Kidney glomerular epithelial cell (primary cell): Measurements from ENCODE around the gene PARVG.
A peak's percentile ranks its signal among the peaks of the same experiment; 100 is the strongest.

ENCODE experiments used
- DNase-seq: peaks from one replicate; lab custom pipeline; 2025; lab: John Stamatoyannopoulos, UW

The PARVG gene

DNA sequence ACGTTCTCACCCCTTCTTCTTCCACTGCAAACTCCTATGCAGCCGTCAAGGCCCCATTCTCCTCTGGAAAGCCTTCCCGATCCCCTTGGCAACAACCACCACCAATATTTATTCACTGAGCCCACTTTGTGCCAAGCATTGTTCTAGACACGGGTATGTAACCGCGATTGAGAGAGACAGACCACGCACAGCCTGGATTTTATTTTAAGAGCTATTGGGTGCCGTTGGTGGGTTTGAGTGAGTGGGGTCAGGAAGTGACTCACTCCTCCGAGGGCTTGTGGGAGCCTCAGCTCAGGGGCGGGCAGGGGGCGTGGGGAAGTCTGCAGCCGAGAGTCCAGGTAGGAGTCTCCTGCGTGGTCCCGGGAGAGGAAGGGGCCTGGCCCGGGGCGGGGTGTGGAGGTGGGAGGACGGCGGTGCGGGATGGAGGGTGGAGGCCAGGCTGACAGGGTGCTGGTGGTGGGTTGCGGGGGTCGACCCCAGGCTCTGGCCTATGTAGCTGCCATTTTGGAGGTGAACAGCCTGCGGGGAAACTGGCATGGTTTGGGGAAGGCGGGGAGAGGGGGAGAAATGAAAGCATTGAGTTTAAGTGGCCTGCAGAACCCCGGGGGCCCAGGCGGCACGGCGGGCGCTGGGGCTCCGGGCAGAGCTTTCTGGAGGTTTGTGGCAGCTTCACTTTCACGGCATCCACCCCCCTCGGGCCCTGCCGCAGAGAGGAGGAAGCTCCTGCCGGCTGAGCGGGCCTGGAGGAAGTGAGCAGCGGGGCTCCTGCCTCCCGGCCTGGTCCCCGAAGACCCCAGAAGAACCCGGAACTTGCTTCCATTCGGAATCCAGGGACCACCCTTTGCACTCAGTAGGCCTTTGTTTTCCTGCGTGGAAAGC lies 547 bp downstream of the PARVG start:
- no peak for DNase-seq

- no peak for DNase-seq
Measured at GRCh38 chr22:44181912-44182587, 1.3 kb downstream of the PARVG start.

- no peak for DNase-seq
Measured at GRCh38 chr22:44182588-44183286, 2.0 kb downstream of the PARVG start.

GRCh38 chr22:44183287-44183588 lies 2.5 kb downstream of the PARVG start:
- DNase-seq = no peak

GRCh38 chr22:44184006-44184405 lies 3.3 kb downstream of the PARVG start:
- peak; percentile 11 for DNase-seq

GRCh38 chr22:44185237-44186120 lies 4.8 kb downstream of the PARVG start:
- no peak for DNase-seq

- no peak for DNase-seq
Measured at GRCh38 chr22:44186121-44186510, 5.4 kb downstream of the PARVG start.

DNA sequence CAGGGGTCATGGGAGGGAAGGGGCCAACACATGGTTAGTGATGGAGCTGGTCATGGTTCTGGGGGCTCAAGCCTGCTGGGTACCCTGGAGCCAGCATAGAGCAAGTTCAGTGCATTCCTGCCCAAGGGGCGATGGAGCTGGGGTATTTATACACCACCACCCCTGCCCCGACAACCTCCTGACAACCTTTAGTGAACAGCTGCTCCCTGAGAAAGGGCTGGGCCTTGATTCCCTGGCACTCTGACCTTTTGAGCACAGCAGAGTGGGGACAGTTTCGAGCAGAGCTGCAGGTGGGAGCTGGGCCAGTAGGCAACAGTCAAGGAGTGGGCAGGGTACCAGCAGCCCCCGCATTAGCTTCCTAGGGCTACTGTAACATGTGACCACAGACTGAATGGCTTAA lies 6.0 kb downstream of the PARVG start:
- no peak for DNase-seq

DNA sequence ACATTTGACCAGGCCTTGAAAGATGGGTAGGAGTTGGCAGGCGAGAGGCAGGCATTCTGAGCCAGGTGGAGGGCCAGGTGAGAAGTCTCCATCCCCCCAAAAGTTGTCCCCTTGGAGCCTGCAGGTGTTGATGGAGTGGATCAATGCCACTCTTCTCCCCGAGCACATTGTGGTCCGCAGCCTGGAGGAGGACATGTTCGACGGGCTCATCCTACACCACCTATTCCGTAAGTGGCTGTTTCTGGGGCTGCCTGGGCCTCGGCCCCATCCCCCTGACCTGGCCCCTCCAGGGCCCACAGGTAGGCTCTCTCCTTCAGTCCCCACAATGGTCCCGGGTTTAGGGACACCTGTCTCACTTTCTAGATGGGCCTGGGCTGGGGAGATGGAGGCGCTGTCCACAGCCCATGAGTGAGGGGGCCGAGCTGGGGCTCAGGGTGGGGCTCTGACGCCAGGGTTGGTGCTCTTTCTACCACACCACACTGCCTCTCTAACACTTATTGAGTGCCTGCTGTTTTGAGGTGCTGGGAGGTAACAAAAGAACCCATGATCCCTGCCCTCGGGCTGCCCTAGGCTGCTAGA lies 7.0 kb downstream of the PARVG start:
- no peak for DNase-seq

- no peak for DNase-seq
Measured at GRCh38 chr22:44188316-44188715, 7.6 kb downstream of the PARVG start.

DNA sequence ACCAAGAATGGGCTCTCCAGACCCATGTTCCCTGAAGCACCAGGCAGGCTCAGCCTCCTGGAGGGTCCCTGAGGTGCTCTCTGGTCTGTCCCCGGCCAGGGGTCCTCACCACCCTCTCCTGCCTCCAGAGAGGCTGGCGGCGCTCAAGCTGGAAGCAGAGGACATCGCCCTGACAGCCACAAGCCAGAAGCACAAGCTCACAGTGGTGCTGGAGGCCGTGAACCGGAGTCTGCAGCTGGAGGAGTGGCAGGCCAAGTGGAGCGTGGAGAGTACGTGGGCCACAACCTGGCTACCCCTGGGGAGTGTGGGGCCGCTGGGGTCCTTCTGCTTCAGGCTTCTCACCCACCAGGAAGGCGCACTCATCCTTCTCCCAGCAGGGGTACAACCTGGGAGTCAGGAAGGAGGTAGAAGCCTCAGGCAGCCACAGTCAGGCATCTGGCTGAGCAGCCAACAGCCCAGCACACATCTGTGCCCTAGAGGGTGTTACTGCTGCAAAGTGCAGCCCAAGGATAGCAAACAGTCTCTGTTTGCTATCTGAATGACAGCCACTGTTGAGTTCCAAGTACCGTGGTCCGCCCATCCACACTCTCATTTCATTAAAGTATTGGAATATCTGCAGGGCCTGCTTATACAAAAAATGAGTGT lies 8.4 kb downstream of the PARVG start:
- no peak for DNase-seq

DNA sequence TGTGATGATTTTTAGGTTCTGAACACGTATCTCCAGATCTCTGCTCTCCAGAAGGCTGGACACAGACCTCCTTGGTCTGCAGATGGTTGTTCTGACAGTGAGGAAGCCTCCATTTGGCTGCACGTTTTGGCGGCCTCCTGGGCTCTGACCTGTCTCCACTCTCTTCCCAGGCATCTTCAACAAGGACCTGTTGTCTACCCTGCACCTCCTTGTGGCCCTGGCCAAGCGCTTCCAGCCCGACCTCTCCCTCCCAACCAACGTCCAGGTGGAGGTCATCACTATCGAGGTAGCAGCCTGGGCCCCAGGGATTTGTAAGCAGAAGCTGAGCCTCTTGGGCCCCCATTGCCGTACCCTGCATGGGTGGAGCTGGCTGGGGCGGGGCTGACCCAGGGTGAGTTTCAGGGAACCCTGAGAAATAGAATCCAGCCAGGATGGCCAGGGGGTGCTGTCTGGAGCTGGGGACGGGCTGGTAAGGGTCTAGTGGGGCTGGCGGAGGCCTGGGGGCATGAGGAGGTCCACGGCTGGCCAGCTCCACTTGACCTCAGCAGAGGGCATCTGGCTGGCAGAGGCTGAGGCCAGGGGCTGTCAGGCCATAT lies 9.8 kb downstream of the PARVG start:
- DNase-seq = no peak

GRCh38 chr22:44191036-44191454 lies 10.3 kb downstream of the PARVG start:
- peak; percentile 5 for DNase-seq

DNA sequence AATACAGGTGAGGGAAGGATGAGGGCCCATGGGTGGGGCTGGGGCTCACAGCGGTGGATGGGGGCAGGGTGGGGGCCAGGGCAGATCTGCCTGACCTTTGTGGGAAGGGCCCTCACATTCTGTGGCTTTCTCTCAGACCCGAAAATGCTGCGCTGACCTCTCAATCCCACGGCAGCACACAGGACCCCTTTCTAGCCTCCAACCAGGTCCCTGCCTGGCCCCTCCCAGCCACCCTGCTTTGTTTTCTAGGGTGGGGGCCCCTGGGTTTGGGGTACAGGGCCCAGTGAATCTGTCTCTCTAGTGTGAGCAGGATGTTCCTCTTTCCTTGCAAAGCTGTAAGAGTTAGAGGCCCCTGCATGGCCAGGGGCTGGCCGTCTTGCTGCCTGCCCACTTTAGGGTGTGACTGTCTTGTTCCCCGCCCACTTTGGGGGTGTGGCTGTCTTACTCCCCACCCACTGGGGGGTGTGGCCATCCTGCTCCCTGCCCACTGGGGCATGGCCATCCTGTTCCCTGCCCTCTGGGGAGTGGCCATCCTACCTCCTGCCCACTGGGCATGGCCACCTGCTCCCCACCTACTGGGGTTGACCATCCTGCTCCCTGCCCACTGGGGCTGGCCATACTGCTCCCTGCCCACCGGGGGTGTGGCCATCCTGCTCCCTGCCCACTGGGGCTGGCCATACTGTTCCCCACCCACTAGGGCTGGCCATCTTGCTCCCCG lies 11.5 kb downstream of the PARVG start:
- DNase-seq = no peak

- DNase-seq = no peak
Measured at GRCh38 chr22:44192816-44193534, 12.2 kb downstream of the PARVG start.

GRCh38 chr22:44193535-44193891 lies 12.8 kb downstream of the PARVG start:
- DNase-seq = peak; percentile 4

GRCh38 chr22:44194569-44194968 lies 13.8 kb downstream of the PARVG start:
- DNase-seq = no peak

DNA sequence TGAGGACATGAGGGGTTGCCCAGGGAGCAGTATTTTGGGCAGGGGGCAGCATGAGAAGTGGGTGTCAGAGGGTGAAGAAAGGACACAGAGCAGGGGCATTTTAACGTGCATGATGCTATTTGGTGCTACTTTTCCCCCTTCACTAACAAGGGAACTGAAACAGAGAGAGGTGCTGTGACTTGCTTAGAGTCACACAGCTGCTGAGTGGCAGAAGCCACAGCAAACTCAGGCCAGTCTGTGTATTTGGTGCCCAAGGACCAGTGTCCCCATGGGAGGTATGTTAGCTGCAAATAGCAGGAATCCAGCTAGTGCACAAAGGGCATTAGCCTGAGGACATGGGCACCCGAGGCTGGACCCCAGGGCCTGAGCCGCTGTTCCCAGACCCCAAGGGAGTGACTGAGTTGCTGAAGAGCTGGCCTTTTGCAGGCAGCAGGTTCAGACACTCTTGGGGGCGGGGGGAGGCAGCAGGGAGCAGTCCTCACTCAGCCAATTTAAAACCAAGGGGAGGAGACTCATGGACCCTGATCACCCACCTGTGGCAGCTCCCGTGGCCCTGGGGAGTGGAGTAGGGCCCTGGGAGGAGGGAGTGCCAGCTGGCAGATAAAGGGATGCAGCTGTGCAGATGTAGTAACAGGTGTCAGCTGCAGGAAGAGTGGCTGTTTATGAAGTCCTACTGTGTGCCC lies 14.6 kb downstream of the PARVG start:
- DNase-seq = no peak

- no peak for DNase-seq
Measured at GRCh38 chr22:44196241-44196640, 15.5 kb downstream of the PARVG start.
